ENCODE results near the gene BUB3. TPM values are rescaled to one million over a fixed set of nuclear protein-coding genes. Genes with fewer than 3 reads are reported as not detected.
A peak's percentile ranks its signal among the peaks of the same experiment; 100 is the strongest.

Gene BUB3
- polyA plus RNA-seq, 2 donors: 18.9 to 72.7 TPM

DNA sequence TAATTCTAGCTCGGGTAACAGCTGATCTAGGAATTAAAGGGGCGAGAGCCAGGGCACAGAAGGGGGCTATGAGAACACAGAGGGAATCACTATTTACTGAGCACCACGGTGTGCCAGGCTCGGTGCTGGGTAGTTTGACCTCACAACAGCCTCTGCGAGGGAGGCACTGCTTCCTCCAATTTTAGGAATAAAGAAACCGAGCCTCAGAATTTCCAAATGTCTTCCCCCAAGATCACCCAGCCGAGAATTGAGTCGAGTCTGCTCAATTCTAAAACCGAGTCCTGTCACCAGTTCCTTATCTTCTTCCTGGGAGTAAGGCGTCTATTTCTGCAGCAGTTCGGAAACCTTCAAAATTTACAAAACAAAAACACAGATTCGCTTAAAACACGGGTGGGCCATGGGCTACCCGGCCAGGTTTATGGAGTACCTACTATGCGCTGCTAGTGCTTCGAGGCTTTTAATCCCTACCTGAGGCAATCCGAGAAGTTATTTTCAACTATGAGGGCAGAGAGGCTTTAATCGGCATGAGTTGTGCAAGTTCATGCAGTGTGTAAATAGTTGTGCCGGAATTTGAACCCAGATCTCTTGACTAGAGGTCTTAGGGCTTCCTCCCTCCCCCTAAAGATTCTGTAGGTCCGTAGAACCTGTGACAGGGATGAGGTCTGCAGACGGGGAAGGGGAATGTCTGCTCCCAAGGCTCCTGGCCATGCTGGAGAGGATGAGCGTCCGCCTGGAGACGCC, 7.1 kb upstream of the BUB3 start:
- 13 to 22% methylated on average over 24 of the region's 24 CpGs for WGBS, 2 donors
- H3K9me3 ChIP-seq (ENCODE audit: control insufficient read depth in 2 of 2, insufficient read depth in 1 of 2, low read depth in 1 of 2, low read length in 1 of 2): no peaks in the 10 kb centered on the region
- H3K4me1 ChIP-seq (ENCODE audit: control insufficient read depth in 2 of 2, insufficient read depth in 2 of 2, low read length in 1 of 2): peaks cover 17 to 36% of the 10 kb centered on the region in 2 donors
- peaks cover 37 to 56% of the 10 kb centered on the region in 2 donors for H3K27me3 ChIP-seq (ENCODE audit: control insufficient read depth in 1 of 2, insufficient read depth in 2 of 2, low read length in 2 of 2)
- peak overlapping the region in 1 of 2 donors; percentile 7 for H3K4me3 ChIP-seq (ENCODE audit: low read depth in 1 of 2, low read length in 2 of 2)
- H3K36me3 ChIP-seq (ENCODE audit: control insufficient read depth in 2 of 2, insufficient read depth in 2 of 2, low read length in 1 of 2): no peaks in the 10 kb centered on the region
- H3K27ac ChIP-seq (ENCODE audit: low read depth in 2 of 2, low read length in 1 of 2): no peak overlapping the region

DNA sequence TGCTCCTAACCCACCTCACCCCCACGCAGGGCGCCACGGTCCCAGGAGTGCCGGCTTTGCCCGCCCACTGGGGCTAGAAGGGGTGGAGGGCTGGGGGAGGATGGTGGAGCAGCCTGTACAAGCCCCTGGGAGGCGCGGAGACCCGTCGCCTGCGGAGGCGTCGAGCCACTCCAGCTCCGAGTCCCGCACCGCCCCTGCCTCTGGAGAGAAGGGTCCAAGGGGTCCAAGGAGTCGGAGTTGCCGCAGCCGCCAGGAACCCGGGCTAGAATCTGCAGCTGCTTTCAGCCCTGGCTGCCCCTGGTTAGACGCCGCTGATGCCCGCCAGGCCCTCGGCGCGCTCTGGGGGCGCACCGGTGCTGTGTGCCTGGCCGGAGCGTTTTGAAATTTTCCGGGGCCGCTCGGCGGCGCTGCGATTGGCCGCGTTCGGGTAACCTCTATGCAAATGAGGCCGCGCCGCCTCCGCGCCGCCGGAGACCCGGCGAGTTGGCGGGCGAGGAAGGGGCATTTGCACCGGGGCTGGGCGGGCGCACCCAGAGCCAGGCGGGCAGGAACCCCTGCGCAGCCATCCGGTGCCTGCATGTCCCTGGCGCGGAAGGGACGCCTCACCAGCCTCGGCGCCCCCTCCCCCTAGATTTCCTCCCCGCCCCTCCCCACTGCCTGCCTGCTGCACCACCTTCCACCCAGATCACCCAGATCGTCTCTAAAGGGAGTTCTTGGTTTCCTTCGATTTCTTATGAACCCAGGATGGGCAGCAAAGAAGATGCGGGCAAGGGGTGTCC, 6.4 kb upstream of the BUB3 start, which contains the start of gene HMX2:
Gene HMX2 (plus strand): TSS at position 502 of the 779 bp plus-strand sequence. CDS start 243 bp downstream, at position 745.
- peak within 1 kb of the TSS in 1 of 2 donors; percentile 7 for H3K4me3 ChIP-seq (ENCODE audit: low read depth in 1 of 2, low read length in 2 of 2)
- WGBS, 2 donors: 2 to 4% methylated on average over 51 to 64 of the region's 64 CpGs
- H3K9me3 ChIP-seq (ENCODE audit: control insufficient read depth in 2 of 2, insufficient read depth in 1 of 2, low read depth in 1 of 2, low read length in 1 of 2): no peaks in the 10 kb centered on the region
- no peaks in the 10 kb centered on the region for H3K36me3 ChIP-seq (ENCODE audit: control insufficient read depth in 2 of 2, insufficient read depth in 2 of 2, low read length in 1 of 2)
- H3K27ac ChIP-seq (ENCODE audit: low read depth in 2 of 2, low read length in 1 of 2): no peak within 1 kb of the TSS
- H3K27me3 ChIP-seq (ENCODE audit: control insufficient read depth in 1 of 2, insufficient read depth in 2 of 2, low read length in 2 of 2): peaks cover 30 to 49% of the 10 kb centered on the region in 2 donors
- H3K4me1 ChIP-seq (ENCODE audit: control insufficient read depth in 2 of 2, insufficient read depth in 2 of 2, low read length in 1 of 2): peaks cover 17 to 36% of the 10 kb centered on the region in 2 donors

DNA sequence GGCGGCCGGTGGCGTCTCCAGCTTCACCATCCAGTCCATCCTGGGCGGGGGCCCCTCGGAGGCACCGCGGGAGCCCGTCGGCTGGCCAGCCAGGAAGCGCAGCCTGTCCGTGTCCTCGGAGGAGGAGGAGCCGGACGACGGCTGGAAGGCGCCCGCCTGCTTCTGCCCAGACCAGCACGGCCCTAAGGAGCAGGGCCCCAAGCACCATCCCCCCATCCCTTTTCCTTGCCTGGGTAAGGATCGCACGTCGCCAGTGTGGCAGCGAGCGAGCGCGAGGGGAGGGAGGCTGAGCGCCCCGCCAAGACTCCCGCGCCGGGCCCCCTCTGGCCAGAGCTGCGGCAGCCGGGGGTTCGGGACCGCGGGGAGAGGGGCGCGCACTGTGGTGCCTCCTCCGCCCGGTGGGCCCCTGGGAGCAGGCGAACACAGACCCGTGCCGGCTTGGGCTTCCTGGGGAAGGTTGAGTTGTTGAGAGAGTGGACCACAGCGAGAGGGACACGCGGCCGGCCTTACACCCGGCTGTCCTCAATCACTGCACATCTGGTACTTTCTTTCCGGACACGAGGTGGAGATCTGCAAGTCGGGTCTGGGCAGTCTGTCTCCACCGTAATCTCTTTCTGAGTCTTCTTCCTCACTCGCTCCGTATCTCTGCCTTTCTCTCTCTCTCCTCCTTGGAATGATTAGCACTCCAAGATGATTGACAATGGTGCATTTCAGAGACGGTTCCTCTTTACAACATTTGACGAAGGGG, 5.6 kb upstream of the BUB3 start:
- H3K4me1 ChIP-seq (ENCODE audit: control insufficient read depth in 2 of 2, insufficient read depth in 2 of 2, low read length in 1 of 2): peaks cover 17 to 36% of the 10 kb centered on the region in 2 donors
- peaks cover 23 to 46% of the 10 kb centered on the region in 2 donors for H3K27me3 ChIP-seq (ENCODE audit: control insufficient read depth in 1 of 2, insufficient read depth in 2 of 2, low read length in 2 of 2)
- H3K36me3 ChIP-seq (ENCODE audit: control insufficient read depth in 2 of 2, insufficient read depth in 2 of 2, low read length in 1 of 2): no peaks in the 10 kb centered on the region
- H3K27ac ChIP-seq (ENCODE audit: low read depth in 2 of 2, low read length in 1 of 2): no peak overlapping the region
- H3K4me3 ChIP-seq (ENCODE audit: low read depth in 1 of 2, low read length in 2 of 2): peak overlapping the region in 1 of 2 donors; percentile 7
- no peaks in the 10 kb centered on the region for H3K9me3 ChIP-seq (ENCODE audit: control insufficient read depth in 2 of 2, insufficient read depth in 1 of 2, low read depth in 1 of 2, low read length in 1 of 2)
- WGBS, 2 donors: 5% methylated on average over 37 to 55 of the region's 55 CpGs

- Histone ChIP-seq H3K4me3 (ENCODE audit: low read depth in 1 of 2, low read length in 2 of 2) (peak overlapping the region in 1 of 2 donors; percentile 45), H3K27me3 (ENCODE audit: control insufficient read depth in 1 of 2, insufficient read depth in 2 of 2, low read length in 2 of 2) (peaks cover 18 to 46% of the 10 kb centered on the region in 2 donors), H3K36me3 (ENCODE audit: control insufficient read depth in 2 of 2, insufficient read depth in 2 of 2, low read length in 1 of 2) (no peaks in the 10 kb centered on the region), H3K9me3 (ENCODE audit: control insufficient read depth in 2 of 2, insufficient read depth in 1 of 2, low read depth in 1 of 2, low read length in 1 of 2) (no peaks in the 10 kb centered on the region), H3K27ac (ENCODE audit: low read depth in 2 of 2, low read length in 1 of 2) (no peak overlapping the region), H3K4me1 (ENCODE audit: control insufficient read depth in 2 of 2, insufficient read depth in 2 of 2, low read length in 1 of 2) (peaks cover 17 to 36% of the 10 kb centered on the region in 2 donors)
- 7 to 12% methylated on average over 12 of the region's 12 CpGs for WGBS, 2 donors
Measured at GRCh38 chr10:123149162-123149567, 5.0 kb upstream of the BUB3 start.

GRCh38 chr10:123149568-123150270, 4.5 kb upstream of the BUB3 start:
- Histone ChIP-seq H3K4me3 (ENCODE audit: low read depth in 1 of 2, low read length in 2 of 2) (peak overlapping the region; percentile 42 to 45), H3K9me3 (ENCODE audit: control insufficient read depth in 2 of 2, insufficient read depth in 1 of 2, low read depth in 1 of 2, low read length in 1 of 2) (no peaks in the 10 kb centered on the region), H3K27ac (ENCODE audit: low read depth in 2 of 2, low read length in 1 of 2) (no peak overlapping the region), H3K27me3 (ENCODE audit: control insufficient read depth in 1 of 2, insufficient read depth in 2 of 2, low read length in 2 of 2) (peaks cover 15 to 44% of the 10 kb centered on the region in 2 donors), H3K4me1 (ENCODE audit: control insufficient read depth in 2 of 2, insufficient read depth in 2 of 2, low read length in 1 of 2) (peaks cover 17 to 36% of the 10 kb centered on the region in 2 donors), H3K36me3 (ENCODE audit: control insufficient read depth in 2 of 2, insufficient read depth in 2 of 2, low read length in 1 of 2) (no peaks in the 10 kb centered on the region)
- WGBS, 2 donors: 3% methylated on average over 72 to 76 of the region's 76 CpGs

- peaks cover 14 to 37% of the 10 kb centered on the region in 2 donors for H3K27me3 ChIP-seq (ENCODE audit: control insufficient read depth in 1 of 2, insufficient read depth in 2 of 2, low read length in 2 of 2)
- H3K36me3 ChIP-seq (ENCODE audit: control insufficient read depth in 2 of 2, insufficient read depth in 2 of 2, low read length in 1 of 2): no peaks in the 10 kb centered on the region
- peak overlapping the region; percentile 42 to 45 for H3K4me3 ChIP-seq (ENCODE audit: low read depth in 1 of 2, low read length in 2 of 2)
- 10% methylated on average over 34 of the region's 34 CpGs for WGBS, 2 donors
- peaks cover 17 to 36% of the 10 kb centered on the region in 2 donors for H3K4me1 ChIP-seq (ENCODE audit: control insufficient read depth in 2 of 2, insufficient read depth in 2 of 2, low read length in 1 of 2)
- no peaks in the 10 kb centered on the region for H3K9me3 ChIP-seq (ENCODE audit: control insufficient read depth in 2 of 2, insufficient read depth in 1 of 2, low read depth in 1 of 2, low read length in 1 of 2)
- H3K27ac ChIP-seq (ENCODE audit: low read depth in 2 of 2, low read length in 1 of 2): no peak overlapping the region
Measured at GRCh38 chr10:123150271-123150985, 3.8 kb upstream of the BUB3 start.

GRCh38 chr10:123150986-123151736, 3.0 kb upstream of the BUB3 start:
- Histone ChIP-seq H3K27me3 (ENCODE audit: control insufficient read depth in 1 of 2, insufficient read depth in 2 of 2, low read length in 2 of 2) (peaks cover 14 to 31% of the 10 kb centered on the region in 2 donors), H3K27ac (ENCODE audit: low read depth in 2 of 2, low read length in 1 of 2) (no peak overlapping the region), H3K4me1 (ENCODE audit: control insufficient read depth in 2 of 2, insufficient read depth in 2 of 2, low read length in 1 of 2) (peaks cover 13 to 30% of the 10 kb centered on the region in 2 donors), H3K9me3 (ENCODE audit: control insufficient read depth in 2 of 2, insufficient read depth in 1 of 2, low read depth in 1 of 2, low read length in 1 of 2) (no peaks in the 10 kb centered on the region), H3K36me3 (ENCODE audit: control insufficient read depth in 2 of 2, insufficient read depth in 2 of 2, low read length in 1 of 2) (no peaks in the 10 kb centered on the region), H3K4me3 (ENCODE audit: low read depth in 1 of 2, low read length in 2 of 2) (peak overlapping the region in 1 of 2 donors; percentile 23)
- 4% methylated on average over 56 of the region's 56 CpGs for WGBS, 2 donors

- no peak overlapping the region for H3K27ac ChIP-seq (ENCODE audit: low read depth in 2 of 2, low read length in 1 of 2)
- H3K36me3 ChIP-seq (ENCODE audit: control insufficient read depth in 2 of 2, insufficient read depth in 2 of 2, low read length in 1 of 2): no peaks in the 10 kb centered on the region
- WGBS, 2 donors: 28 to 30% methylated on average over 7 of the region's 7 CpGs
- H3K9me3 ChIP-seq (ENCODE audit: control insufficient read depth in 2 of 2, insufficient read depth in 1 of 2, low read depth in 1 of 2, low read length in 1 of 2): no peaks in the 10 kb centered on the region
- H3K27me3 ChIP-seq (ENCODE audit: control insufficient read depth in 1 of 2, insufficient read depth in 2 of 2, low read length in 2 of 2): peaks cover 14 to 25% of the 10 kb centered on the region in 2 donors
- no peak overlapping the region for H3K4me3 ChIP-seq (ENCODE audit: low read depth in 1 of 2, low read length in 2 of 2)
- H3K4me1 ChIP-seq (ENCODE audit: control insufficient read depth in 2 of 2, insufficient read depth in 2 of 2, low read length in 1 of 2): peaks cover 11 to 30% of the 10 kb centered on the region in 2 donors
Measured at GRCh38 chr10:123151737-123152135, 2.5 kb upstream of the BUB3 start.

Data from esophagus (tissue), 2 donors.